Measurements from ENCODE around the gene HABP2. TPM values are rescaled to one million over a fixed set of nuclear protein-coding genes. Genes with fewer than 3 reads are reported as not detected.
A peak's percentile ranks its signal among the peaks of the same experiment; 100 is the strongest.

The HABP2 gene
- total and polyA plus RNA-seq, 2 experiments from 2014 or later: 0.06 TPM; not detected in 1

GRCh38 chr10:113518415-113518814 is 34.4 kb upstream of the HABP2 start:
- no peak for DNase-seq (ENCODE audit: low read depth in 1 of 2, low spot score in 1 of 2)
- no peaks in the 10 kb centered on the region for H3K4me1 ChIP-seq (ENCODE audit: low read depth)
- no peak overlapping the region for H3K27ac ChIP-seq
- no peak overlapping the region for H3K4me3 ChIP-seq
- no peaks in the 10 kb centered on the region for H3K27me3 ChIP-seq
- no peaks in the 10 kb centered on the region for H3K9me3 ChIP-seq (ENCODE audit: low read depth)
- TF ChIP-seq CTCF (IDR thresholded peaks at IDR 0.05; ENCODE audit: low read depth, low read length): no peak
- H3K36me3 ChIP-seq: no peaks in the 10 kb centered on the region

GRCh38 chr10:113518816-113519591 is 33.8 kb upstream of the HABP2 start:
- Histone ChIP-seq H3K27ac (no peak overlapping the region), H3K4me1 (ENCODE audit: low read depth) (no peaks in the 10 kb centered on the region), H3K36me3 (no peaks in the 10 kb centered on the region), H3K9me3 (ENCODE audit: low read depth) (no peaks in the 10 kb centered on the region), H3K27me3 (no peaks in the 10 kb centered on the region), H3K4me3 (no peak overlapping the region)
- DNase-seq (ENCODE audit: low read depth in 1 of 2, low spot score in 1 of 2): peak in 1 of 2 donors; percentile 13
- no peak for TF ChIP-seq CTCF (IDR thresholded peaks at IDR 0.05; ENCODE audit: low read depth, low read length)

- H3K4me1 ChIP-seq (ENCODE audit: low read depth): no peaks in the 10 kb centered on the region
- no peaks in the 10 kb centered on the region for H3K36me3 ChIP-seq
- no peaks in the 10 kb centered on the region for H3K27me3 ChIP-seq
- DNase-seq (ENCODE audit: low read depth in 1 of 2, low spot score in 1 of 2): no peak
- TF ChIP-seq CTCF (IDR thresholded peaks at IDR 0.05; ENCODE audit: low read depth, low read length): no peak
- no peak overlapping the region for H3K27ac ChIP-seq
- H3K4me3 ChIP-seq: no peak overlapping the region
- H3K9me3 ChIP-seq (ENCODE audit: low read depth): no peaks in the 10 kb centered on the region
Measured at GRCh38 chr10:113519681-113520115, 33.2 kb upstream of the HABP2 start.

- no peak for DNase-seq (ENCODE audit: low read depth in 1 of 2, low spot score in 1 of 2)
- H3K4me1 ChIP-seq (ENCODE audit: low read depth): no peaks in the 10 kb centered on the region
- no peak for TF ChIP-seq CTCF (IDR thresholded peaks at IDR 0.05; ENCODE audit: low read depth, low read length)
- no peak overlapping the region for H3K4me3 ChIP-seq
- H3K36me3 ChIP-seq: no peaks in the 10 kb centered on the region
- no peaks in the 10 kb centered on the region for H3K27me3 ChIP-seq
- no peak overlapping the region for H3K27ac ChIP-seq
- no peaks in the 10 kb centered on the region for H3K9me3 ChIP-seq (ENCODE audit: low read depth)
Measured at GRCh38 chr10:113520261-113520660, 32.6 kb upstream of the HABP2 start.

- H3K27ac ChIP-seq: no peak overlapping the region
- H3K27me3 ChIP-seq: no peaks in the 10 kb centered on the region
- H3K9me3 ChIP-seq (ENCODE audit: low read depth): no peaks in the 10 kb centered on the region
- H3K4me1 ChIP-seq (ENCODE audit: low read depth): no peaks in the 10 kb centered on the region
- peak; percentile 99 for TF ChIP-seq CTCF (IDR thresholded peaks at IDR 0.05; ENCODE audit: low read depth, low read length)
- H3K36me3 ChIP-seq: no peaks in the 10 kb centered on the region
- no peak overlapping the region for H3K4me3 ChIP-seq
- peak; percentile 75 to 83 for DNase-seq (ENCODE audit: low read depth in 1 of 2, low spot score in 1 of 2)
Measured at GRCh38 chr10:113520690-113521474, 32.0 kb upstream of the HABP2 start.
